Renal pelvis (tissue), 4 donors: ENCODE data around the gene CCDC91. TPM values are rescaled to one million over a fixed set of nuclear protein-coding genes. Genes with fewer than 3 reads are reported as not detected.
"Not testable (repeated sequence)": the region's sequence is repeated elsewhere in the genome, so short reads cannot be mapped to it uniquely, and the experiment has no call there.

Experiments used
- DNase-seq: peaks from one replicate; pipeline ENCODE4 v3.0.0-alpha.2; 2013
- polyA plus RNA-seq, 3 donors: library from polyadenylated mRNA; unstranded; fragments of 120-200 nt; gene quantifications; one replicate each; pipeline ENCODE4 v1.2.1, GENCODE V29; 2013; ENCODE audit not compliant: insufficient read length in 3 of 3

The CCDC91 gene
- polyA plus RNA-seq, 3 donors, result 27.7 to 35.4 (median 33.0) TPM

GRCh38 chr12:28443337-28443736, 253.1 kb downstream of the CCDC91 start:
- DNase-seq, result no peak

GRCh38 chr12:28446031-28446430, 255.8 kb downstream of the CCDC91 start:
- DNase-seq, result no peak

GRCh38 chr12:28453686-28454085, 263.4 kb downstream of the CCDC91 start:
- DNase-seq, result no peak

GRCh38 chr12:28456934-28457710, 266.9 kb downstream of the CCDC91 start:
- DNase-seq, result no peak

- DNase-seq, result no peak
Measured at GRCh38 chr12:28457785-28458184, 267.5 kb downstream of the CCDC91 start.

GRCh38 chr12:28459481-28459880, 269.2 kb downstream of the CCDC91 start:
- no peak for DNase-seq

GRCh38 chr12:28460420-28461130, 270.3 kb downstream of the CCDC91 start:
- DNase-seq, result no peak

GRCh38 chr12:28463396-28463795, 273.1 kb downstream of the CCDC91 start:
- DNase-seq, result no peak

GRCh38 chr12:28471762-28472161, 281.5 kb downstream of the CCDC91 start:
- DNase-seq, result not testable (repeated sequence)

- not testable (repeated sequence) for DNase-seq
Measured at GRCh38 chr12:28476206-28476605, 285.9 kb downstream of the CCDC91 start.

GRCh38 chr12:28479097-28479496, 288.8 kb downstream of the CCDC91 start:
- not testable (repeated sequence) for DNase-seq

GRCh38 chr12:28479683-28480082, 289.4 kb downstream of the CCDC91 start:
- DNase-seq, result no peak

GRCh38 chr12:28484156-28484555, 293.9 kb downstream of the CCDC91 start:
- no peak for DNase-seq

GRCh38 chr12:28486521-28486920, 296.3 kb downstream of the CCDC91 start:
- DNase-seq, result no peak

GRCh38 chr12:28489246-28489645, 299.0 kb downstream of the CCDC91 start:
- DNase-seq, result no peak

- no peak for DNase-seq
Measured at GRCh38 chr12:28497889-28498411, 307.7 kb downstream of the CCDC91 start.

- DNase-seq, result peak; percentile 26
Measured at GRCh38 chr12:28498850-28499249, 308.6 kb downstream of the CCDC91 start.

- DNase-seq, result no peak
Measured at GRCh38 chr12:28500373-28501024, 310.2 kb downstream of the CCDC91 start.

- DNase-seq, result no peak
Measured at GRCh38 chr12:28506271-28506670, 316.0 kb downstream of the CCDC91 start.

GRCh38 chr12:28507033-28507432, 316.8 kb downstream of the CCDC91 start:
- DNase-seq, result no peak

- DNase-seq, result no peak
Measured at GRCh38 chr12:28507867-28508266, 317.6 kb downstream of the CCDC91 start.

GRCh38 chr12:28512406-28512805, 322.1 kb downstream of the CCDC91 start:
- peak; percentile 51 for DNase-seq

- DNase-seq, result no peak
Measured at GRCh38 chr12:28512876-28513275, 322.6 kb downstream of the CCDC91 start.
